HG03196 (cell line): ENCODE data around the gene KRTAP10-12.

Experiments
- ATAC-seq: cut with Tn5 transposase; IDR thresholded peaks from one replicate; pipeline ENCODE4 v1.9.1; 2021; ENCODE audit not compliant: unreplicated experiment

The KRTAP10-12 gene

GRCh38 chr21:44730951-44731579 is 34.1 kb downstream of the KRTAP10-12 start:
- no peak for ATAC-seq

GRCh38 chr21:44732263-44732662 is 35.3 kb downstream of the KRTAP10-12 start:
- no peak for ATAC-seq

GRCh38 chr21:44732956-44733355 is 36.0 kb downstream of the KRTAP10-12 start:
- ATAC-seq, result no peak

GRCh38 chr21:44734026-44734745 is 37.2 kb downstream of the KRTAP10-12 start:
- ATAC-seq, result no peak

DNA sequence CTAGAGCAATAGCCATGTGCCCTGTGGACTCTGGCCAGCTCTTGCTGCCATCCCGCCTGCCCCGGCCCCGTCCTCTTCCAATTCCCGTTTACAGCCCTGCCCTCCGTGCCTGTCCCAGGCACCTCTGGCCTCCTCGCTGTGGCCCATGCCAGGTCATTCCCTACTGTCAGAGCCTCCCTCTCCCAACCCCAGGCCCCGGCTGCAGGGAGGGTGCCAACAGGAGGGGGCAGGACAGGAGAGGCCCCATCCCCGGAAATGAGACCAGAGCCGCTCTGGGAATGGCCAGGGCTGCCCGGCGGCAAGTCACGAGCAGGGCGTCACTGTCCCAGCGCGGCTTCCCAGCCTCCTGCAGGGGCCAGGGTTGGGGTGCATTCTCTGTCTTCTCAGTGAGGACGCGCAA is 37.9 kb downstream of the KRTAP10-12 start:
- no peak for ATAC-seq

DNA sequence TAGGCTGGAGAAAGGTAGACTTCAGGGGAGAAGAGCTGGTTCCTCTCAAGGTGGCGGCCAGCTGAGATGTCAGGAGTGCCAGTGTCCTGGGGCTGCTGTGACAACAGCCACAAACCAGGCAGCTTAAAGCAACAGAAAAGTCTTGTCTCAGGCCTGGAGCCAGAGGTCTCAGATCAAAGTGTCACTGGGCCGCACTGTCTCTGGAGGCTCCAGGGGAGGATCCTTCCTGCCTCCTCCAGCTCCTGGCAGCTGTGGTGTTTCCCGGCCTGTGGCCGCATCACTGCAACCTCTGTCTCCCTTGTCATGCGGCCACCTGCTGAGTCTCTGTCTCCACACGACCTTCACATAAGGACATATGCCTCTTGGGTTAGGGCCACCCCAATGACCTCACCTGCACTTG is 38.8 kb downstream of the KRTAP10-12 start:
- ATAC-seq, result no peak

- no peak for ATAC-seq
Measured at GRCh38 chr21:44736291-44737004, 39.5 kb downstream of the KRTAP10-12 start.

DNA sequence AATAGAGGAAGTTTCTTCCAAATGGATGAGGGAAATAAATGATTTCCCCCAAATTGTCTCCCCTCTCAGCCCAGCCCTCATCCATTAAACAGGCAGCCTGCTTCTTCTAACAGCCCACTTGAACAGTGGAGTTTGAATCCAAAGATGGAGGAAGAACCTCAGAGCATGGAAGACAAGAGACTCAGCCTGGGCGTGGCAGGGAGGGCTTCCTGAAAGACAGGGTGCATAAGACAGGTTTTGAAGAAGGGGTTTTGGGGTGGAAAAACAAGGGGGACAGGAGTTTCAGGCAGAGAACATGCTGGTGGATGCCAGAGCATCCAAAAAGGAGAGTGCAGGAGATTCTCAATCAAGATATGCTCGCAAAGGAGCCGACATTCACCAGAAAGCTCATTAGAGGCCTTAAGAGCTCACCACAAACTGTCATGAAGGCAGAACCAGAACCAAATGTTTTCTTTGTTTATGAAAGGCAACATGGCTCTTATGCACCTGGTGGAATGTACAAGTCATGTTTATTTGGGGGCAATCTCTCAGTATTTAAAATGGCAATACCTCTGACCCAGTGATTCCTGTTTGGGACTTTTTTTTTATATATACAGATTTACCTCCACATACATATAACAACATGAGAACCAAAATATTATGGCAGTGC is 40.9 kb downstream of the KRTAP10-12 start:
- no peak for ATAC-seq

DNA sequence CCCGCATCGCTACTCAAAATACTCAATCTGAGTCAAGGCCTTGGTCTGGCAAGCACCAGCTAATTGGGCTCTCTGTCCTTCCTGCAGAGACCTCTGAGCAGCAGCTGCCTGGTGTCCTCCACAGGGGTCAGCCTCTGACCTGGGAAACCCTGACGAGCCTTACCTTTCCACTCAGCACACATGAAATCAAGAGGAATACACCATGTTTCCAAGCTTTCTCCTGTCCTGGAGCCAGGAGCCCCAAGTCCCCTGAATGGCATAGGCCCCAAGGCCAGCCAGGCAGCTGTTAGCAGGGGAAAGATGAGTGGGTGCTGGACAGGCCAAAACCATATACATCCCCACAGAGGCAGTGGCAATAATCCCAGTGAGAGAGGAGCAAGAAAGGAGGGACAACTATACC is 41.6 kb downstream of the KRTAP10-12 start:
- no peak for ATAC-seq

- no peak for ATAC-seq
Measured at GRCh38 chr21:44739316-44739715, 42.3 kb downstream of the KRTAP10-12 start.

- no peak for ATAC-seq
Measured at GRCh38 chr21:44740742-44741141, 43.8 kb downstream of the KRTAP10-12 start.

DNA sequence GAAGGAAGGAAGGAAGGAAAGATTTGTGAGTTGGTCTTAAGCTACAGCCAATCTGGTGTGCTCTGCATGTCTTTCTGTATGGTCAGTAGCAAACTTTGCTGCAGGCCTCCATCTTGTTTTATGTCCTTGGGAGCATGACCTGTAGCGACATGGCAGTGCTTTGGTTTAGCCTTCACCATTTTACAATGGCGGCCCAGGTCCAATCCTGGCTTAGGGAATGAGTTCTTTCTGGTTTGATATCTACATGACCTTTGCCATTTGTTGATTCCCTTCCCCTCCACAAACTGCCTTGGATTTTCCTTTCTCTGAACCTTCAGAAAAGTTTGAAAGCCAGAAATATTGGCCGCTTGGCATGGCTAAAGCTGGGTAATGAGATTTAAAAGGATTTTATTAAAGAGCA is 44.9 kb downstream of the KRTAP10-12 start:
- no peak for ATAC-seq

- no peak for ATAC-seq
Measured at GRCh38 chr21:44742418-44743153, 45.6 kb downstream of the KRTAP10-12 start.
